PFSK-1 (cell line): ENCODE results near the gene SEC14L1.

Experiments
- FOXP2 ChIP-seq: optimal IDR thresholded peaks from 2 replicates; pipeline ENCODE3; 2011; ENCODE audit warnings: borderline replicate concordance, control low read depth, inconsistent platforms; ENCODE audit not compliant: insufficient read depth; ENCODE audit errors: extremely low read length, extremely low read depth
- POLR2AphosphoS5 ChIP-seq: IDR thresholded peaks from 2 replicates; pipeline ENCODE4 v1.6.1; 2012; ENCODE audit warnings: low read depth, mild to moderate bottlenecking, control low read depth, low read length, moderate library complexity
- SIN3A ChIP-seq: IDR thresholded peaks from 2 replicates; pipeline ENCODE4 v1.6.1; 2012; ENCODE audit warnings: mild to moderate bottlenecking, low read length, moderate library complexity, borderline replicate concordance; ENCODE audit not compliant: insufficient read depth
- TAF1 ChIP-seq: IDR thresholded peaks from 2 replicates; pipeline ENCODE4 v1.6.1; 2012; ENCODE audit warnings: low read length, control low read depth, borderline replicate concordance; ENCODE audit not compliant: insufficient read depth
- TF ChIP-seq, protein P1 (sequence below), 2 experiments: IDR thresholded peaks; 2 replicates each; pipeline versions ENCODE4 v1.6.1 to v1.8.0; 2011 to 2012; ENCODE audit warnings: low read depth in 2 of 2, low read length in 2 of 2, control low read depth in 1 of 2, inconsistent platforms in 1 of 2, mild to moderate bottlenecking in 1 of 2, moderate library complexity in 1 of 2; ENCODE audit not compliant: insufficient read depth in 1 of 2

- TF ChIP-seq TAF1 (no peak), FOXP2 (no peak), SIN3A (no peak), POLR2AphosphoS5 (no peak)
- TF ChIP-seq, protein P1, sequence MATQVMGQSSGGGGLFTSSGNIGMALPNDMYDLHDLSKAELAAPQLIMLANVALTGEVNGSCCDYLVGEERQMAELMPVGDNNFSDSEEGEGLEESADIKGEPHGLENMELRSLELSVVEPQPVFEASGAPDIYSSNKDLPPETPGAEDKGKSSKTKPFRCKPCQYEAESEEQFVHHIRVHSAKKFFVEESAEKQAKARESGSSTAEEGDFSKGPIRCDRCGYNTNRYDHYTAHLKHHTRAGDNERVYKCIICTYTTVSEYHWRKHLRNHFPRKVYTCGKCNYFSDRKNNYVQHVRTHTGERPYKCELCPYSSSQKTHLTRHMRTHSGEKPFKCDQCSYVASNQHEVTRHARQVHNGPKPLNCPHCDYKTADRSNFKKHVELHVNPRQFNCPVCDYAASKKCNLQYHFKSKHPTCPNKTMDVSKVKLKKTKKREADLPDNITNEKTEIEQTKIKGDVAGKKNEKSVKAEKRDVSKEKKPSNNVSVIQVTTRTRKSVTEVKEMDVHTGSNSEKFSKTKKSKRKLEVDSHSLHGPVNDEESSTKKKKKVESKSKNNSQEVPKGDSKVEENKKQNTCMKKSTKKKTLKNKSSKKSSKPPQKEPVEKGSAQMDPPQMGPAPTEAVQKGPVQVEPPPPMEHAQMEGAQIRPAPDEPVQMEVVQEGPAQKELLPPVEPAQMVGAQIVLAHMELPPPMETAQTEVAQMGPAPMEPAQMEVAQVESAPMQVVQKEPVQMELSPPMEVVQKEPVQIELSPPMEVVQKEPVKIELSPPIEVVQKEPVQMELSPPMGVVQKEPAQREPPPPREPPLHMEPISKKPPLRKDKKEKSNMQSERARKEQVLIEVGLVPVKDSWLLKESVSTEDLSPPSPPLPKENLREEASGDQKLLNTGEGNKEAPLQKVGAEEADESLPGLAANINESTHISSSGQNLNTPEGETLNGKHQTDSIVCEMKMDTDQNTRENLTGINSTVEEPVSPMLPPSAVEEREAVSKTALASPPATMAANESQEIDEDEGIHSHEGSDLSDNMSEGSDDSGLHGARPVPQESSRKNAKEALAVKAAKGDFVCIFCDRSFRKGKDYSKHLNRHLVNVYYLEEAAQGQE (IDR thresholded peaks at IDR 0.05; ENCODE audit: insufficient read depth in 1 of 2, low read depth in 2 of 2, low read length in 2 of 2): no peak
Observed at GRCh38 chr17:77144227-77144626, 3.5 kb downstream of the SEC14L1 start.
